Measurements from ENCODE around the gene FIP1L1. TPM values are rescaled to one million over a fixed set of nuclear protein-coding genes. Genes with fewer than 3 reads are reported as not detected.

The FIP1L1 gene
- total and polyA plus RNA-seq, 2 of the 13 experiments (the other 11 are each of a cell fraction or from before 2014, with no cell fraction given), result 14.9 to 69.4 TPM

GRCh38 chr4:53377319-53378170, at the start of gene FIP1L1 (continued):
- TF ChIP-seq ZNF687 (CRISPR knock-in tag; IDR thresholded peaks at IDR 0.05) (peak; percentile 95), HNRNPLL (IDR thresholded peaks at IDR 0.05; ENCODE audit: low read depth, low read length, poor library complexity, severe bottlenecking) (peak; percentile 78), MEIS1 (CRISPR knock-in tag; IDR thresholded peaks at IDR 0.05; ENCODE audit: borderline replicate concordance) (no peak), ARID2 (CRISPR knock-in tag; IDR thresholded peaks at IDR 0.05; ENCODE audit: borderline replicate concordance) (no peak), ZNF724P (CRISPR knock-in tag; IDR thresholded peaks at IDR 0.05; ENCODE audit: borderline replicate concordance) (peak; percentile 63), GPBP1L1 (CRISPR knock-in tag; IDR thresholded peaks at IDR 0.05) (no peak), ISX (CRISPR knock-in tag; conservative IDR thresholded peaks at IDR 0.05) (no peak), MBNL3 (CRISPR knock-in tag; conservative IDR thresholded peaks at IDR 0.05) (no peak), FOXJ3 (CRISPR knock-in tag; IDR thresholded peaks at IDR 0.05; ENCODE audit: borderline replicate concordance) (peak; percentile 23; the same call in 1 of the 2 replicates), SCMH1 (CRISPR knock-in tag; IDR thresholded peaks at IDR 0.05; ENCODE audit: borderline replicate concordance) (no peak), ZNF605 (CRISPR knock-in tag; IDR thresholded peaks at IDR 0.05) (peak; percentile 83), CREBL2 (CRISPR knock-in tag; IDR thresholded peaks at IDR 0.05; ENCODE audit: borderline replicate concordance) (0 out of 2 replicates have a peak, but pooled peaks have one; percentile 23), AHR (CRISPR knock-in tag; IDR thresholded peaks at IDR 0.05) (0 out of 2 replicates have a peak, but pooled peaks have one; percentile 68), AKAP8 (CRISPR knock-in tag; IDR thresholded peaks at IDR 0.05) (peak; percentile 61), ZNF652 (CRISPR knock-in tag; IDR thresholded peaks at IDR 0.05; ENCODE audit: borderline replicate concordance, low read depth) (no peak), HDAC1 (CRISPR knock-in tag; IDR thresholded peaks at IDR 0.05) (peak; percentile 74), ZFP82 (CRISPR knock-in tag; IDR thresholded peaks at IDR 0.05; ENCODE audit: borderline replicate concordance) (peak; percentile 94; the same call in 1 of the 2 replicates), HHEX (CRISPR knock-in tag; IDR thresholded peaks at IDR 0.05) (no peak), ZBTB42 (CRISPR knock-in tag; IDR thresholded peaks at IDR 0.05) (no peak), EHMT2 (IDR thresholded peaks at IDR 0.05; ENCODE audit: borderline replicate concordance, low read depth, low read length) (no peak), PATZ1 (CRISPR knock-in tag; IDR thresholded peaks at IDR 0.05) (peak; percentile 60; the same call in 1 of the 2 replicates), RFXAP (CRISPR knock-in tag; IDR thresholded peaks at IDR 0.05; ENCODE audit: borderline replicate concordance) (0 out of 2 replicates have a peak, but pooled peaks have one; percentile 38)
